ENCODE results near the gene CHCHD4. TPM values are rescaled to one million over a fixed set of nuclear protein-coding genes. Genes with fewer than 3 reads are reported as not detected.

The CHCHD4 gene
- total and polyA plus RNA-seq, 4 donors: 8.8 to 14.0 (median 9.0) TPM

DNA sequence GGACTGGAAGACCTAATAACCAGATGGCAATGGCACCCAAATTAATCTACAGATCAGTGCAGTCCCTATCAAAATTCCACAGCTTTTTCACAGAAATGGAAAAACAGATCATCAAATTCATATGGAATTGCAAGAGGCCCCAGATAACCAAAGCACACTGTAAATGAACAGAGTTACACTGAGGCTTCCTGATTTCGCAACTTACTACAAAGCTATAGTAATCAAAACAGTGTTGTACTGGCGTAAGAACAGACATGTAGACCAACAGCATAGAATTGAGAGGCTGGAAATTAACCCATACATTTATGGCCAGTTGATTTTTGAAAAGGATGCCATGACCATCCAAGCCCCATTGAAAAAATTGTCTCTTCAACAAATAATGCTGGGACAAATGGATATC lies 37.5 kb upstream of the CHCHD4 start:
- 73 to 88% methylated on average over 2 of the region's 2 CpGs for WGBS, 2 donors
- TF ChIP-seq, protein P1, sequence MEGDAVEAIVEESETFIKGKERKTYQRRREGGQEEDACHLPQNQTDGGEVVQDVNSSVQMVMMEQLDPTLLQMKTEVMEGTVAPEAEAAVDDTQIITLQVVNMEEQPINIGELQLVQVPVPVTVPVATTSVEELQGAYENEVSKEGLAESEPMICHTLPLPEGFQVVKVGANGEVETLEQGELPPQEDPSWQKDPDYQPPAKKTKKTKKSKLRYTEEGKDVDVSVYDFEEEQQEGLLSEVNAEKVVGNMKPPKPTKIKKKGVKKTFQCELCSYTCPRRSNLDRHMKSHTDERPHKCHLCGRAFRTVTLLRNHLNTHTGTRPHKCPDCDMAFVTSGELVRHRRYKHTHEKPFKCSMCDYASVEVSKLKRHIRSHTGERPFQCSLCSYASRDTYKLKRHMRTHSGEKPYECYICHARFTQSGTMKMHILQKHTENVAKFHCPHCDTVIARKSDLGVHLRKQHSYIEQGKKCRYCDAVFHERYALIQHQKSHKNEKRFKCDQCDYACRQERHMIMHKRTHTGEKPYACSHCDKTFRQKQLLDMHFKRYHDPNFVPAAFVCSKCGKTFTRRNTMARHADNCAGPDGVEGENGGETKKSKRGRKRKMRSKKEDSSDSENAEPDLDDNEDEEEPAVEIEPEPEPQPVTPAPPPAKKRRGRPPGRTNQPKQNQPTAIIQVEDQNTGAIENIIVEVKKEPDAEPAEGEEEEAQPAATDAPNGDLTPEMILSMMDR (IDR thresholded peaks at IDR 0.05; ENCODE audit: control extremely low read depth, extremely low read depth): no peak
- no peak for ATAC-seq (ENCODE audit: insufficient read depth, low FRiP score)
- peaks cover 58 to 91% (median 74%) of the 10 kb centered on the region in 4 donors for H3K36me3 ChIP-seq (ENCODE audit: control insufficient read depth in 4 of 4, insufficient read depth in 4 of 4, low read length in 4 of 4)
- no peak overlapping the region for H3K27ac ChIP-seq (ENCODE audit: low read depth in 1 of 2, low read length in 1 of 2)
- no peak for DNase-seq
- no peak overlapping the region for H3K4me3 ChIP-seq
- H3K9ac ChIP-seq (ENCODE audit: insufficient read depth in 1 of 2, low read length in 2 of 2): no peak overlapping the region
- peaks cover 0 to 12% (median 2%) of the 10 kb centered on the region in 4 donors for H3K9me3 ChIP-seq (ENCODE audit: control insufficient read depth in 4 of 4, insufficient read depth in 3 of 4, low read length in 3 of 4)
- no peaks in the 10 kb centered on the region for H3K27me3 ChIP-seq (ENCODE audit: control insufficient read depth in 3 of 3, insufficient read depth in 3 of 3, low read length in 2 of 3)
- no peaks in the 10 kb centered on the region for H3K4me1 ChIP-seq (ENCODE audit: control insufficient read depth in 5 of 5, insufficient read depth in 5 of 5, low read length in 5 of 5)

DNA sequence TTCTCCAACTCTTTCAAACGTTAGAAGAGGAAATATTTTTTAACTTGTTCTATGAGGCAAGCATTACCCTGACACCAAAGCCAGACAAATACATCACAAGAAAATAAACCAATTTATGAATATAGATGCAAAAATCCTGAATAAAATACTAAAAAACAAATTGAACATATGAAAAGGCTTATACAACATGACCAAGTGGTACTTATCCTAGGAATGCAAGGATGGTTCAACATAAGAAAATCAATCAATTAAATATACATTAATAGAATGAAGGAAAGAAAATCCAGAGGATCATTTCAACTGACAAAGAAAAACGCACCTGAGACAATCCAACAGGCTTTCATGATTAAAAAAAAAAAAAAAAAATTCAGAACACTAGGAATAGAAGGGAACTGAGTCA lies 36.6 kb upstream of the CHCHD4 start:
- WGBS, 2 donors: 93 to 95% methylated on average over 2 of the region's 2 CpGs
- no peak overlapping the region for H3K27ac ChIP-seq (ENCODE audit: low read depth in 1 of 2, low read length in 1 of 2)
- H3K4me3 ChIP-seq: no peak overlapping the region
- TF ChIP-seq, protein P1 (IDR thresholded peaks at IDR 0.05; ENCODE audit: control extremely low read depth, extremely low read depth): no peak
- no peaks in the 10 kb centered on the region for H3K27me3 ChIP-seq (ENCODE audit: control insufficient read depth in 3 of 3, insufficient read depth in 3 of 3, low read length in 2 of 3)
- ATAC-seq (ENCODE audit: insufficient read depth, low FRiP score) (no peak), DNase-seq (no peak)
- H3K36me3 ChIP-seq (ENCODE audit: control insufficient read depth in 4 of 4, insufficient read depth in 4 of 4, low read length in 4 of 4): peaks cover 54 to 87% (median 76%) of the 10 kb centered on the region in 4 donors
- H3K9me3 ChIP-seq (ENCODE audit: control insufficient read depth in 4 of 4, insufficient read depth in 3 of 4, low read length in 3 of 4): peaks cover 0 to 12% (median 2%) of the 10 kb centered on the region in 4 donors
- no peak overlapping the region for H3K9ac ChIP-seq (ENCODE audit: insufficient read depth in 1 of 2, low read length in 2 of 2)
- no peaks in the 10 kb centered on the region for H3K4me1 ChIP-seq (ENCODE audit: control insufficient read depth in 5 of 5, insufficient read depth in 5 of 5, low read length in 5 of 5)

DNA sequence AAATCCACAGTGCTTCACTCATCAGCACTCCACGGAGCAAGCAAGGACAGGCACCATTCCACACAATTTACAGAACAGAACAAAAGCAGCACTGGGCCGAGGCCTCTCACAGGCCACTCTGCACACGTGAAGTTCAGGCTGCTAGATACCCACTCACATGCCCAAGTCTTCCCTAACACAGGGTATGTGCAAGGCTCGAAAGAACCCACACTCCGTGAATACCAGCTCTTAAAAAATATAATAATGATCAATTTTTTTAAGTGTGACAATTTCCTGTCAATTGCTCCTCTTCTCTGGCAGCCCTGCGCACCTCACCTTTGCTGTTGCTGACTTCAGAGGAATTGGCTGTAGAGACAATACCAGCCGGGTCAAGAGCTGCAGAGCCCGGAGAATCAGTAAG lies 34.8 kb upstream of the CHCHD4 start:
- H3K9me3 ChIP-seq (ENCODE audit: control insufficient read depth in 4 of 4, insufficient read depth in 3 of 4, low read length in 3 of 4): peaks cover 0 to 12% (median 2%) of the 10 kb centered on the region in 4 donors
- H3K4me1 ChIP-seq (ENCODE audit: control insufficient read depth in 5 of 5, insufficient read depth in 5 of 5, low read length in 5 of 5): no peaks in the 10 kb centered on the region
- 96 to 99% methylated on average over 8 of the region's 8 CpGs for WGBS, 2 donors
- DNase-seq: no peak
- ATAC-seq (ENCODE audit: insufficient read depth, low FRiP score): no peak
- H3K27ac ChIP-seq (ENCODE audit: low read depth in 1 of 2, low read length in 1 of 2): no peak overlapping the region
- H3K4me3 ChIP-seq: no peak overlapping the region
- no peak overlapping the region for H3K9ac ChIP-seq (ENCODE audit: insufficient read depth in 1 of 2, low read length in 2 of 2)
- TF ChIP-seq, protein P1 (IDR thresholded peaks at IDR 0.05; ENCODE audit: control extremely low read depth, extremely low read depth): no peak
- peaks cover 43 to 70% (median 65%) of the 10 kb centered on the region in 4 donors for H3K36me3 ChIP-seq (ENCODE audit: control insufficient read depth in 4 of 4, insufficient read depth in 4 of 4, low read length in 4 of 4)
- no peaks in the 10 kb centered on the region for H3K27me3 ChIP-seq (ENCODE audit: control insufficient read depth in 3 of 3, insufficient read depth in 3 of 3, low read length in 2 of 3)

DNA sequence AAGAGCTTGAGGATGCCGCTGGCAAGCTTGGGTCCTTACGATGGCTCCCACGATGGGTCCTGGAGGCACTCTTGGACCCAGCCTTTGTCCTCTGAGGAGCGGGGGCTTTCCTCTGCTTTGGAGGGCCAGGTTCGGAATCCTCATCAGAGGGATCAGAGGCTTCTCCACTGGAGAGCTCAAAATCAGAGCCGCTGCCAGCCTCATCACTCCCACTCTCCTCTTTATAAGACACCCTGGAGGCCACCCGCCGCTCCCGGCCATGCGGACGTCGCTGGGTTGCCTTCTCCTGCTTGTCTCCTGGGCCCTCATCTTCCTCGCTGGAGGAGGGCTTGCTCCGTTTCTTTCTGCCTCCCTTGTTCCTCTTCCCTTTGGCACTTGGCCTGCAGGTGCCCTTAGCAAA lies 33.7 kb upstream of the CHCHD4 start:
- no peak for ATAC-seq (ENCODE audit: insufficient read depth, low FRiP score)

More for the DNA sequence above, 33.7 kb upstream of the CHCHD4 start:
- Histone ChIP-seq H3K27ac (ENCODE audit: low read depth in 1 of 2, low read length in 1 of 2) (no peak overlapping the region), H3K9ac (ENCODE audit: insufficient read depth in 1 of 2, low read length in 2 of 2) (no peak overlapping the region), H3K27me3 (ENCODE audit: control insufficient read depth in 3 of 3, insufficient read depth in 3 of 3, low read length in 2 of 3) (no peaks in the 10 kb centered on the region), H3K4me3 (no peak overlapping the region), H3K36me3 (ENCODE audit: control insufficient read depth in 4 of 4, insufficient read depth in 4 of 4, low read length in 4 of 4) (peaks cover 46 to 67% (median 58%) of the 10 kb centered on the region in 4 donors), H3K4me1 (ENCODE audit: control insufficient read depth in 5 of 5, insufficient read depth in 5 of 5, low read length in 5 of 5) (no peaks in the 10 kb centered on the region), H3K9me3 (ENCODE audit: control insufficient read depth in 4 of 4, insufficient read depth in 3 of 4, low read length in 3 of 4) (peaks cover 0 to 12% (median 2%) of the 10 kb centered on the region in 4 donors)
- no peak for DNase-seq
- 93% methylated on average over 14 of the region's 14 CpGs for WGBS, 2 donors
- TF ChIP-seq, protein P1 (IDR thresholded peaks at IDR 0.05; ENCODE audit: control extremely low read depth, extremely low read depth): no peak

All from lung (tissue), 12 donors.